Chondrocyte (in vitro differentiated cells): ENCODE measurements around the gene ZC3H12A. TPM values are rescaled to one million over a fixed set of nuclear protein-coding genes. Genes with fewer than 3 reads are reported as not detected.
"Not testable (repeated sequence)": the region's sequence is repeated elsewhere in the genome, so short reads cannot be mapped to it uniquely, and the experiment has no call there.

ENCODE experiments used
- DNase-seq: peaks from one replicate; pipeline ENCODE4 v3.0.0; 2021; ENCODE audit warnings: mixed read lengths, low spot score
- H3K27ac Mint-ChIP-seq: one replicate; pipeline ENCODE4 v1.8.0; 2021; ENCODE audit warnings: mild to moderate bottlenecking, moderate library complexity, mixed read lengths; ENCODE audit not compliant: unreplicated experiment
- H3K27me3 Mint-ChIP-seq: 2 replicates; pipeline ENCODE4 v1.8.0; 2021; ENCODE audit warnings: low read depth, mixed read lengths
- H3K36me3 Mint-ChIP-seq: 2 replicates; pipeline ENCODE4 v1.8.0; 2021; ENCODE audit warnings: low read depth, mixed read lengths
- H3K4me1 Mint-ChIP-seq: 2 replicates; pipeline ENCODE4 v1.8.0; 2021; ENCODE audit warnings: low read depth, mild to moderate bottlenecking, mixed read lengths
- H3K4me3 Mint-ChIP-seq: one replicate; pipeline ENCODE4 v1.8.0; 2021; ENCODE audit warnings: mild to moderate bottlenecking, moderate library complexity, mixed read lengths; ENCODE audit not compliant: unreplicated experiment
- H3K9me3 Mint-ChIP-seq: 2 replicates; pipeline ENCODE4 v1.8.0; 2021; ENCODE audit warnings: low read depth, mixed read lengths
- microRNA-seq: library from miRNA; unstranded; fragments of <30 nt; microRNA quantifications from one replicate; pipeline ENCODE4 v1.2.0, GENCODE V29; 2020; ENCODE audit warnings: borderline number of aligned reads
- total RNA-seq: library from RNA; stranded (reverse); gene quantifications from 3 replicates; pipeline ENCODE4 v1.2.1, GENCODE V29; 2021
- TF ChIP-seq, protein P1 (sequence below): fragments of 200-600 bp; sonication (generic); IDR thresholded peaks from 2 replicates; pipeline ENCODE4 v1.5.0; 2021; ENCODE audit warnings: antibody characterized with exemption, mild to moderate bottlenecking, moderate library complexity

The ZC3H12A gene
- total RNA-seq, 1 donor from 2014 or later = 6.9 TPM

DNA sequence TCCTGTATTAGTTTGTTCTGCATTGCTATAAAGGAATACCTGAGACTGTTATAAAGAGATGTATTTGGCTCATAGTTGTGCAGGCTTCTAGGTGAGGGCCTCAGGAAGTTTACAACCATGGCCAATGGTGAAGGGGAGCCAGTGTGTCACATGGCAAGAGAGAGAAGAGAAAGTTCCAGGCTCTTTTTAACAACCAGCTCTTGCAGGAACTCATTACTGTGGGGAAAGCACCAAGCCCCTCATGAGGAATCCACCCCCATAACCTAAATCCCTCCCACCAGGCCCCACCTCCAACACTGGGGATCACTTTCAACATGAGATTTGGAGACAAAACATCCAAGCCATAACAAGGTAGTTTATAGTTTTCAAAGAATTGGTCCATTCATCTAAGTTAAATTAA is 45.2 kb downstream of the ZC3H12A start:
- TF ChIP-seq, protein P1, sequence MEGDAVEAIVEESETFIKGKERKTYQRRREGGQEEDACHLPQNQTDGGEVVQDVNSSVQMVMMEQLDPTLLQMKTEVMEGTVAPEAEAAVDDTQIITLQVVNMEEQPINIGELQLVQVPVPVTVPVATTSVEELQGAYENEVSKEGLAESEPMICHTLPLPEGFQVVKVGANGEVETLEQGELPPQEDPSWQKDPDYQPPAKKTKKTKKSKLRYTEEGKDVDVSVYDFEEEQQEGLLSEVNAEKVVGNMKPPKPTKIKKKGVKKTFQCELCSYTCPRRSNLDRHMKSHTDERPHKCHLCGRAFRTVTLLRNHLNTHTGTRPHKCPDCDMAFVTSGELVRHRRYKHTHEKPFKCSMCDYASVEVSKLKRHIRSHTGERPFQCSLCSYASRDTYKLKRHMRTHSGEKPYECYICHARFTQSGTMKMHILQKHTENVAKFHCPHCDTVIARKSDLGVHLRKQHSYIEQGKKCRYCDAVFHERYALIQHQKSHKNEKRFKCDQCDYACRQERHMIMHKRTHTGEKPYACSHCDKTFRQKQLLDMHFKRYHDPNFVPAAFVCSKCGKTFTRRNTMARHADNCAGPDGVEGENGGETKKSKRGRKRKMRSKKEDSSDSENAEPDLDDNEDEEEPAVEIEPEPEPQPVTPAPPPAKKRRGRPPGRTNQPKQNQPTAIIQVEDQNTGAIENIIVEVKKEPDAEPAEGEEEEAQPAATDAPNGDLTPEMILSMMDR = no peak
- no peaks in the 10 kb centered on the region for H3K27me3 Mint-ChIP-seq
- DNase-seq = no peak
- peaks cover 10% of the 10 kb centered on the region for H3K4me1 Mint-ChIP-seq
- no peaks in the 10 kb centered on the region for H3K36me3 Mint-ChIP-seq
- no peak overlapping the region for H3K4me3 Mint-ChIP-seq
- no peak overlapping the region for H3K27ac Mint-ChIP-seq
- H3K9me3 Mint-ChIP-seq = no peaks in the 10 kb centered on the region

DNA sequence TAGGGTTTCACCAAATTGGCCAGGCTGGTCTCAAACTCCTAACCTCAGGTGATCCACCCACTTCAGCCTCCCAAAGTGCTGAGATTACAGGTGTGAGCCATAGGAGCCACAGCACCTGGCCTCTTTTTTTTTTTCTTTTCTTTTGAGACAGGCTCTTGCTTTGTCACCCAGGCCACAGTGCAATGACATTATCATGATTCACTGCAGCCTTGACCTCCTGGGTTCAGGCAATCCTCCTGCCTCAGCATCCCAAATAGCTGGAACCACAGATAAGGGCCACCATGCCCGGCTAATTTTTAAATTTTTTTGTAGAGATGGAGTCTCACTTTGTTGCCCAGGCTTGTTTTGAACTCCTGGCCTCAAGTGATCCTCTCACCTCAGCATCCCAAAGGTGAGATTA is 55.5 kb downstream of the ZC3H12A start:
- not testable (repeated sequence) for DNase-seq, H3K9me3 Mint-ChIP-seq, H3K27me3 Mint-ChIP-seq, H3K4me1 Mint-ChIP-seq, H3K27ac Mint-ChIP-seq, H3K36me3 Mint-ChIP-seq, H3K4me3 Mint-ChIP-seq

DNA sequence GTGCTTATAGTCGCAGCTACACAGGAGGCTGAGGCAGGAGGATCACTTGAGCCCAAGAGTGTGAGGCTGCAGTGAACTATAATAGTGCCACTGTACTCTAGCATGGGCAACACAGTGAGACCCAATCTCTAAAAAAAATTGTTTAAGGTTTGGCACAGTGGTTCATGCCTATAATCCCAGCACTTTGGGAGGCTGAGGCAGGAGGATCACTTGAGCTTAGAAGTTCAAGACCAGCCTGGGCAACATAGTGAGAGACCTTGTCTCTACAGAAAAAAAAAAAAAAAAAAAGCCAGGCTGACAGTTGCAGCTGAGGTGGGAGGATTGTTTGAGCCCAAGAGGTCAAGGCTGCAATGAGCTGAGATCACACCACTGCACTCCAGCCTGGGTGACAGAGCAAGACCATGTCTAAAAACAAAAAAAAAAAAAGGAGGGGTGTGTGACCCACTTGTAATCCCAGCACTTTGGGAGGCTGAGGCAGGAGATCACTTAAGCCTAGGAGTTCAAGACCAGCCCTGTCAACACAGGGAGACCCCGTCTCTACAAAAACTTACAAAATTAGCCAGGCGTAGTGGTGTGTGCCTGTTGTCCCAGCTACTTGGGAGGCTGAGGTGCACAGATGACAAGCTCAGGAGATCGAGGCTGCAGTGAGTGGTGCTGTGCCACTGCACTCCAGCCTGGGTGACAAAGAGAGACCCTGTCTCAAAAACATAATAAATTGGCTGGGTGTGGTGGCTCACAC is 58.2 kb downstream of the ZC3H12A start:
- not testable (repeated sequence) for H3K4me1 Mint-ChIP-seq, H3K27me3 Mint-ChIP-seq, H3K4me3 Mint-ChIP-seq, DNase-seq, H3K9me3 Mint-ChIP-seq, H3K27ac Mint-ChIP-seq
- H3K36me3 Mint-ChIP-seq = peaks cover 17% of the 10 kb centered on the region

DNA sequence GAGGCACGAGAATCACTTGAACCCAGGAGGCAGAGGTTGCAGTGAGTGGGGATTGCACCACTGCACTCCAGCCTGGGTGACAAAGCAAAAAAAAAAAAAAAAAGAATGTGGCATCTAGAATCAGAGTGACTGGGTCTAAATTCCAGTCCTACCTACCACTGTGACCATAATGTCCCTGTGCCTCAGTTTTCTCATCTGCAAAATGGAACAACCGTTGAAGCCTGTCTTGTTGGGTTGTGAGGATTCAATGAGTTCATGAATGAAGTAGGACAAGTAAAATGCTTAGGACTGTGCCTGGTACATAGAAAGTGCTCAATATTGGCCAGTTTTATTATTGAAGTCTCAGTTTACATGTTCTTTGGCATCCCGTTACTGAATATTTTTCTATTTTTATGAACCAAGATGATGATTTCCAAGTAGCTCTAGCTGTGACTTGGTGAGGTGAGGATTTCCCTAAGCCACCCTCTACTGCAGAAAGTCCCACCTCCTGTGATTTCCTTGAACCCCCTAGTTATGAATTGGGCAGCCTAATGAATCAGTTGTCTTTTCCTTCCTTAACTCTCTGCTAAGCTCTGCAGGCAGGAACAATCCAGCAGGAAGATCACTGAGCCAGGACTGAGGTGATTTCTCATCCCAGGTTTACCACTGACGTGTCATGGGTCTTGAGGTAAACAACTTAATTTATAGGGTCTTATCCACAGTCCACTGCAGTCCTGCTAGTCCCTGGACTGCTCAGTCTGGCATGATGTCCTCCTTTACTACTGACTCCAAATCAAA is 59.1 kb downstream of the ZC3H12A start:
- TF ChIP-seq, protein P1 = no peak

More for the DNA sequence above, 59.1 kb downstream of the ZC3H12A start:
- peaks cover 7% of the 10 kb centered on the region for H3K4me1 Mint-ChIP-seq
- H3K27ac Mint-ChIP-seq = no peak overlapping the region
- H3K9me3 Mint-ChIP-seq = no peaks in the 10 kb centered on the region
- peaks cover 22% of the 10 kb centered on the region for H3K36me3 Mint-ChIP-seq
- DNase-seq = no peak
- H3K27me3 Mint-ChIP-seq = no peaks in the 10 kb centered on the region
- H3K4me3 Mint-ChIP-seq = no peak overlapping the region

Small RNA genes within 50 kb of the gene (microRNA-seq; reads per million reads assigned to microRNA genes)
- gene MIR5581 (not detected), gene MIR6732 (not detected)

Other genes with a start within 250 kb of the ZC3H12A start
- gene MEAF6, start 40.2 kb downstream of the ZC3H12A start, total RNA-seq = 47.4 to 52.8 TPM (median 48.7 TPM) in 3 replicates
- gene SNIP1, start 79.7 kb downstream of the ZC3H12A start, total RNA-seq = 15.1 to 17.5 TPM (median 15.6 TPM) in 3 replicates
- gene DNALI1, start 82.4 kb downstream of the ZC3H12A start, total RNA-seq = 3.5 to 5.7 TPM (median 3.9 TPM) in 3 replicates
- gene GNL2, start 121.4 kb downstream of the ZC3H12A start, total RNA-seq = 47.6 to 57.4 TPM (median 48.5 TPM) in 3 replicates
- not detected in 3 replicates for gene RSPO1, start 160.3 kb downstream of the ZC3H12A start, total RNA-seq
- gene CDCA8, start 217.9 kb downstream of the ZC3H12A start, total RNA-seq = 5.7 to 7.0 TPM (median 6.0 TPM) in 3 replicates